GM12878 (cell line): ENCODE data around the gene PLCD1. TPM values are rescaled to one million over a fixed set of nuclear protein-coding genes. Genes with fewer than 3 reads are reported as not detected.

Source experiments
- ASH2L ChIP-seq: fragments of 300-600, 200-600 bp; sonication (generic); IDR thresholded peaks from 2 replicates; pipeline ENCODE4 v1.6.1; 2017; ENCODE audit warnings: low read depth, mild to moderate bottlenecking, borderline replicate concordance
- BCL11A ChIP-seq: IDR thresholded peaks from 2 replicates; pipeline ENCODE4 v1.6.1; 2011; ENCODE audit warnings: low read depth, low read length
- CBFB ChIP-seq: IDR thresholded peaks from 2 replicates; pipeline ENCODE4 v1.6.1; 2016; ENCODE audit warnings: antibody characterized with exemption, low read depth
- CBX3 ChIP-seq: fragments of 200-600 bp; sonication (generic); IDR thresholded peaks from 2 replicates; pipeline ENCODE4 v1.6.1; 2016; ENCODE audit warnings: low read depth, borderline replicate concordance
- EGR1 ChIP-seq, 2 experiments: IDR thresholded peaks; 1 replicate in 1 of 2; 2 replicates in 1 of 2; pipeline ENCODE4 v1.6.1; 2011 to 2012; ENCODE audit warnings: low read depth in 2 of 2, low read length in 2 of 2, borderline replicate concordance in 1 of 2, mild to moderate bottlenecking in 1 of 2, moderate library complexity in 1 of 2
- ESRRA ChIP-seq: IDR thresholded peaks from 2 replicates; pipeline ENCODE4 v1.6.1; 2012; ENCODE audit warnings: mild to moderate bottlenecking, low read length, improper control_type of control experiment
- ETV6 ChIP-seq, 2 experiments: fragments of 450-650 bp in 1 of 2; IDR thresholded peaks in 1 of 2; conservative IDR thresholded peaks in 1 of 2; 2 replicates each; pipeline ENCODE4 v1.6.1; 2014; ENCODE audit warnings: antibody characterized with exemption in 1 of 2, borderline replicate concordance in 1 of 2, low read depth in 1 of 2, mild to moderate bottlenecking in 1 of 2, moderate library complexity in 1 of 2
- HDAC2 ChIP-seq: fragments of 200-600 bp; sonication (generic); IDR thresholded peaks from 2 replicates; pipeline ENCODE4 v1.6.1; 2017
- MYC ChIP-seq: IDR thresholded peaks from 2 replicates; pipeline ENCODE4 v1.6.1; 2011; ENCODE audit warnings: mild to moderate bottlenecking, low read length, moderate library complexity, inconsistent platforms; ENCODE audit not compliant: insufficient read depth, insufficient replicate concordance, insufficient read length, severe bottlenecking
- POU2F2 ChIP-seq: IDR thresholded peaks from 3 replicates; pipeline ENCODE4 v1.6.1; 2011; ENCODE audit warnings: low read depth, mild to moderate bottlenecking, low read length, borderline replicate concordance
- RAD51 ChIP-seq: fragments of 450-650 bp; IDR thresholded peaks from 2 replicates; pipeline ENCODE4 v1.6.1; 2016; ENCODE audit warnings: moderate library complexity, mild to moderate bottlenecking, inconsistent platforms
- SMARCA5 ChIP-seq: fragments of 450-650 bp; IDR thresholded peaks from 2 replicates; pipeline ENCODE4 v1.6.1; 2017; ENCODE audit warnings: mild to moderate bottlenecking
- SMC3 ChIP-seq: IDR thresholded peaks from 2 replicates; pipeline ENCODE4 v1.6.1; 2011; ENCODE audit warnings: low read length, improper control_type of control experiment, borderline replicate concordance
- SREBF1 ChIP-seq: IDR thresholded peaks from 2 replicates; pipeline ENCODE4 v1.6.1; 2012; ENCODE audit warnings: mild to moderate bottlenecking, low read length
- STAT1 ChIP-seq: fragments of 450-650 bp; conservative IDR thresholded peaks from 2 replicates; pipeline ENCODE4 v1.6.1; 2014; ENCODE audit warnings: antibody characterized with exemption, mild to moderate bottlenecking
- TCF3 ChIP-seq: IDR thresholded peaks from 2 replicates; pipeline ENCODE4 v1.6.1; 2012; ENCODE audit warnings: low read depth, mild to moderate bottlenecking, low read length, borderline replicate concordance; ENCODE audit not compliant: insufficient read depth
- YBX1 ChIP-seq: fragments of 450-650 bp; IDR thresholded peaks from 2 replicates; pipeline ENCODE4 v1.6.1; 2016; ENCODE audit warnings: antibody characterized with exemption
- ZNF24 ChIP-seq: fragments of 450-650 bp; IDR thresholded peaks from 2 replicates; pipeline ENCODE4 v1.6.1; 2017; ENCODE audit warnings: antibody characterized with exemption, mild to moderate bottlenecking
- ZNF274 ChIP-seq: IDR thresholded peaks from one replicate; pipeline ENCODE4 v1.8.0; 2011; ENCODE audit not compliant: insufficient read length, insufficient read depth
- polyA plus RNA-seq, 11 experiments: library from polyadenylated mRNA; depleted of rRNA in 4 of 11; unstranded in 6 of 11; stranded (reverse) in 5 of 11; fragments of >200 nt; fragmentation: Nextera tagmentation in 4 of 11; fragmentation: Illumina TruSeq in 1 of 11; extraction: Ambion mirVana in 4 of 11; extraction: Trizol in 1 of 11; gene quantifications; 1 replicate in 1 of 11; 2 replicates in 10 of 11; pipeline versions ENCODE4 v1.2.1 to v1.2.3, GENCODE V29; 2011 to 2016; ENCODE audit warnings: inconsistent platforms in 2 of 11, missing spikeins in 2 of 11, low read depth in 1 of 11
- total RNA-seq, 4 experiments: library from RNA; depleted of rRNA in 3 of 4; stranded (reverse); fragments of >200 nt in 3 of 4; fragmentation: Illumina TruSeq in 1 of 4; extraction: Trizol in 1 of 4; gene quantifications; 2 replicates each; pipeline versions ENCODE4 v1.2.1 to v1.2.3, GENCODE V29; 2013 to 2021
- TF ChIP-seq, protein P1 (sequence below): fragments of 450-650 bp; IDR thresholded peaks from 2 replicates; pipeline ENCODE4 v1.6.1; 2018; ENCODE audit warnings: mild to moderate bottlenecking, low read depth, moderate library complexity; ENCODE audit not compliant: partially characterized antibody
- TF ChIP-seq, protein P2 (sequence below): IDR thresholded peaks from 2 replicates; pipeline ENCODE4 v1.6.1; 2012; ENCODE audit warnings: mild to moderate bottlenecking, low read depth, low read length
- TF ChIP-seq, protein P3 (sequence below): IDR thresholded peaks from 2 replicates; pipeline ENCODE4 v1.6.1; 2011; ENCODE audit warnings: borderline replicate concordance, low read depth, mild to moderate bottlenecking, moderate library complexity, mixed read lengths, low read length; ENCODE audit not compliant: insufficient read depth; ENCODE audit errors: extremely low read length

PLCD1 gene
- total and polyA plus RNA-seq, 10 of the 15 experiments (the other 5 are each of a cell fraction or from before 2014, with no cell fraction given), result 0.20 to 3.9 (median 1.2) TPM; not detected in 1

DNA sequence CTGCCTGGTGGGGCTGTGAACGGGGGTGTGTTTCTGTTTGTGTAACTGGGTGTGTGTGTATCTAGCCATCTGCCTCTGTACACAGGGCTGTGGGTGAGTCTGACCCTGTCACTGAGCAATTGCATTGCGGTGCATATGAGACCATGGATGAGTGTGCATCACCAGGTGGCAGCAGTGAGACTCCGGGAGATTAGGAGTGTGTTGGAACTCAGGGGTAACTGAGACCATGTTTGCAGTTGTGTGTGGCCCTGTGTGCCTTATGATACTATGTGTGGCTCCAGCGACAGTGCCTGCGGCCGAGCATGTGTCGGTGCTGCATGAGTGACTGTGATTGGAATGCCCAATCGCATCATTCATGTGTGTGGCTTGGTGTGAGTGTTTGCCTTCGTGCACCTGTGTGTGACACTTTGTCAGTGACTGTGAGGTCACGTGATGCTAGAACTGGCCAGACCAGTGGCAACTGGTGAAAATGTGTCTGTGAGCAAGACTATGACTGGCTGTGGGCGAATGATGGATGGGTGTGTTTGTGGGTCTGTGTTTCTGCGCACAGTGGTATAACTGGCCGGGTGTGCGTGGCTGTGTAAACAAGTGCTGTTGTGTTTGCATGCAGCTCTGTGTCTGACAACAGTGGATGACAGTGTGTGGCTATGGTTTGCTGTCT lies 24.9 kb downstream of the PLCD1 start (continued):
- TF ChIP-seq, protein P1, sequence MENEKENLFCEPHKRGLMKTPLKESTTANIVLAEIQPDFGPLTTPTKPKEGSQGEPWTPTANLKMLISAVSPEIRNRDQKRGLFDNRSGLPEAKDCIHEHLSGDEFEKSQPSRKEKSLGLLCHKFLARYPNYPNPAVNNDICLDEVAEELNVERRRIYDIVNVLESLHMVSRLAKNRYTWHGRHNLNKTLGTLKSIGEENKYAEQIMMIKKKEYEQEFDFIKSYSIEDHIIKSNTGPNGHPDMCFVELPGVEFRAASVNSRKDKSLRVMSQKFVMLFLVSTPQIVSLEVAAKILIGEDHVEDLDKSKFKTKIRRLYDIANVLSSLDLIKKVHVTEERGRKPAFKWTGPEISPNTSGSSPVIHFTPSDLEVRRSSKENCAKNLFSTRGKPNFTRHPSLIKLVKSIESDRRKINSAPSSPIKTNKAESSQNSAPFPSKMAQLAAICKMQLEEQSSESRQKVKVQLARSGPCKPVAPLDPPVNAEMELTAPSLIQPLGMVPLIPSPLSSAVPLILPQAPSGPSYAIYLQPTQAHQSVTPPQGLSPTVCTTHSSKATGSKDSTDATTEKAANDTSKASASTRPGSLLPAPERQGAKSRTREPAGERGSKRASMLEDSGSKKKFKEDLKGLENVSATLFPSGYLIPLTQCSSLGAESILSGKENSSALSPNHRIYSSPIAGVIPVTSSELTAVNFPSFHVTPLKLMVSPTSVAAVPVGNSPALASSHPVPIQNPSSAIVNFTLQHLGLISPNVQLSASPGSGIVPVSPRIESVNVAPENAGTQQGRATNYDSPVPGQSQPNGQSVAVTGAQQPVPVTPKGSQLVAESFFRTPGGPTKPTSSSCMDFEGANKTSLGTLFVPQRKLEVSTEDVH, result no peak
- TF ChIP-seq SREBF1, result no peak
- TF ChIP-seq ASH2L, result no peak
- no peak for TF ChIP-seq BCL11A
- TF ChIP-seq, protein P2, sequence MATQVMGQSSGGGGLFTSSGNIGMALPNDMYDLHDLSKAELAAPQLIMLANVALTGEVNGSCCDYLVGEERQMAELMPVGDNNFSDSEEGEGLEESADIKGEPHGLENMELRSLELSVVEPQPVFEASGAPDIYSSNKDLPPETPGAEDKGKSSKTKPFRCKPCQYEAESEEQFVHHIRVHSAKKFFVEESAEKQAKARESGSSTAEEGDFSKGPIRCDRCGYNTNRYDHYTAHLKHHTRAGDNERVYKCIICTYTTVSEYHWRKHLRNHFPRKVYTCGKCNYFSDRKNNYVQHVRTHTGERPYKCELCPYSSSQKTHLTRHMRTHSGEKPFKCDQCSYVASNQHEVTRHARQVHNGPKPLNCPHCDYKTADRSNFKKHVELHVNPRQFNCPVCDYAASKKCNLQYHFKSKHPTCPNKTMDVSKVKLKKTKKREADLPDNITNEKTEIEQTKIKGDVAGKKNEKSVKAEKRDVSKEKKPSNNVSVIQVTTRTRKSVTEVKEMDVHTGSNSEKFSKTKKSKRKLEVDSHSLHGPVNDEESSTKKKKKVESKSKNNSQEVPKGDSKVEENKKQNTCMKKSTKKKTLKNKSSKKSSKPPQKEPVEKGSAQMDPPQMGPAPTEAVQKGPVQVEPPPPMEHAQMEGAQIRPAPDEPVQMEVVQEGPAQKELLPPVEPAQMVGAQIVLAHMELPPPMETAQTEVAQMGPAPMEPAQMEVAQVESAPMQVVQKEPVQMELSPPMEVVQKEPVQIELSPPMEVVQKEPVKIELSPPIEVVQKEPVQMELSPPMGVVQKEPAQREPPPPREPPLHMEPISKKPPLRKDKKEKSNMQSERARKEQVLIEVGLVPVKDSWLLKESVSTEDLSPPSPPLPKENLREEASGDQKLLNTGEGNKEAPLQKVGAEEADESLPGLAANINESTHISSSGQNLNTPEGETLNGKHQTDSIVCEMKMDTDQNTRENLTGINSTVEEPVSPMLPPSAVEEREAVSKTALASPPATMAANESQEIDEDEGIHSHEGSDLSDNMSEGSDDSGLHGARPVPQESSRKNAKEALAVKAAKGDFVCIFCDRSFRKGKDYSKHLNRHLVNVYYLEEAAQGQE, result no peak
- TF ChIP-seq ZNF24, result no peak
- TF ChIP-seq RAD51, result peak; percentile 65; the same call in 1 of the 2 replicates
- TF ChIP-seq TCF3, result 0 out of 2 replicates have a peak, but pooled peaks have one; percentile 31
- TF ChIP-seq SMARCA5, result peak; percentile 55; the same call in 1 of the 2 replicates
- no peak for TF ChIP-seq ESRRA
- TF ChIP-seq POU2F2, result no peak
- no peak for TF ChIP-seq MYC
- TF ChIP-seq CBX3, result no peak
- TF ChIP-seq, protein P3, sequence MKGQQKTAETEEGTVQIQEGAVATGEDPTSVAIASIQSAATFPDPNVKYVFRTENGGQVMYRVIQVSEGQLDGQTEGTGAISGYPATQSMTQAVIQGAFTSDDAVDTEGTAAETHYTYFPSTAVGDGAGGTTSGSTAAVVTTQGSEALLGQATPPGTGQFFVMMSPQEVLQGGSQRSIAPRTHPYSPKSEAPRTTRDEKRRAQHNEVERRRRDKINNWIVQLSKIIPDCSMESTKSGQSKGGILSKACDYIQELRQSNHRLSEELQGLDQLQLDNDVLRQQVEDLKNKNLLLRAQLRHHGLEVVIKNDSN, result peak; percentile 30
- TF ChIP-seq ETV6 (conservative IDR thresholded peaks at IDR 0.05 in 1 of 2, IDR thresholded peaks at IDR 0.05 in 1 of 2; ENCODE audit: borderline replicate concordance in 1 of 2, low read depth in 1 of 2), result no peak
- peak; percentile 63; the same call in 1 of the 2 replicates for TF ChIP-seq SMC3
- no peak for TF ChIP-seq CBFB
- no peak for TF ChIP-seq STAT1
- TF ChIP-seq YBX1, result no peak
- TF ChIP-seq HDAC2, result no peak
- TF ChIP-seq EGR1 (IDR thresholded peaks at IDR 0.05; ENCODE audit: borderline replicate concordance in 1 of 2, low read depth in 2 of 2, low read length in 2 of 2), result no peak
- TF ChIP-seq ZNF274, result no peak
